Parathyroid adenoma (tissue), 2 donors: Measurements from ENCODE around the gene SLC52A3.

ENCODE experiments used
- H2AFZ ChIP-seq: fragments of 300-600 bp; sonication (generic); one replicate; pipeline ENCODE4 v1.7.0; 2017; ENCODE audit warnings: antibody characterized with exemption, mild to moderate bottlenecking
- H3K27ac ChIP-seq: fragments of 300-600 bp; sonication (generic); one replicate; pipeline ENCODE4 v1.7.0; 2017
- H3K27me3 ChIP-seq: fragments of 300-600 bp; sonication (generic); one replicate; pipeline ENCODE4 v1.7.0; 2017; ENCODE audit warnings: low read length; ENCODE audit not compliant: control insufficient read depth, insufficient read depth
- H3K36me3 ChIP-seq: fragments of 300-600 bp; sonication (generic); one replicate; pipeline ENCODE4 v1.7.0; 2017; ENCODE audit warnings: low read length; ENCODE audit not compliant: control insufficient read depth, insufficient read depth
- H3K4me1 ChIP-seq: fragments of 300-600 bp; sonication (generic); one replicate; pipeline ENCODE4 v1.7.0; 2017; ENCODE audit warnings: control low read depth
- H3K4me2 ChIP-seq: fragments of 300-600 bp; sonication (generic); one replicate; pipeline ENCODE4 v1.7.0; 2017; ENCODE audit warnings: low read length
- H3K4me3 ChIP-seq: fragments of 300-600 bp; sonication (generic); one replicate; pipeline ENCODE4 v1.7.0; 2017; ENCODE audit warnings: low read depth, low read length
- H3K79me2 ChIP-seq: fragments of 300-600 bp; sonication (generic); one replicate; pipeline ENCODE4 v1.7.0; 2017; ENCODE audit warnings: control low read depth
- H3K9ac ChIP-seq: fragments of 300-600 bp; sonication (generic); one replicate; pipeline ENCODE4 v1.7.0; 2017; ENCODE audit warnings: mild to moderate bottlenecking
- H3K9me3 ChIP-seq: fragments of 300-600 bp; sonication (generic); one replicate; pipeline ENCODE4 v1.7.0; 2017; ENCODE audit warnings: low read length; ENCODE audit not compliant: control insufficient read depth
- TF ChIP-seq, protein P1 (sequence below): fragments of 300-600 bp; sonication (generic); IDR thresholded peaks from one replicate; pipeline ENCODE4 v1.7.0; 2017; ENCODE audit warnings: antibody characterized with exemption, mild to moderate bottlenecking
- donor health status: primary hyperparathyroidism.

SLC52A3 gene

GRCh38 chr20:731891-732560, 36.3 kb downstream of the SLC52A3 start:
- peaks cover 12% of the 10 kb centered on the region for H3K4me1 ChIP-seq
- H3K27me3 ChIP-seq, result no peaks in the 10 kb centered on the region
- no peak overlapping the region for H2AFZ ChIP-seq
- no peaks in the 10 kb centered on the region for H3K79me2 ChIP-seq
- no peak overlapping the region for H3K4me2 ChIP-seq
- no peak overlapping the region for H3K4me3 ChIP-seq
- H3K9ac ChIP-seq, result no peak overlapping the region
- no peaks in the 10 kb centered on the region for H3K36me3 ChIP-seq
- TF ChIP-seq, protein P1, sequence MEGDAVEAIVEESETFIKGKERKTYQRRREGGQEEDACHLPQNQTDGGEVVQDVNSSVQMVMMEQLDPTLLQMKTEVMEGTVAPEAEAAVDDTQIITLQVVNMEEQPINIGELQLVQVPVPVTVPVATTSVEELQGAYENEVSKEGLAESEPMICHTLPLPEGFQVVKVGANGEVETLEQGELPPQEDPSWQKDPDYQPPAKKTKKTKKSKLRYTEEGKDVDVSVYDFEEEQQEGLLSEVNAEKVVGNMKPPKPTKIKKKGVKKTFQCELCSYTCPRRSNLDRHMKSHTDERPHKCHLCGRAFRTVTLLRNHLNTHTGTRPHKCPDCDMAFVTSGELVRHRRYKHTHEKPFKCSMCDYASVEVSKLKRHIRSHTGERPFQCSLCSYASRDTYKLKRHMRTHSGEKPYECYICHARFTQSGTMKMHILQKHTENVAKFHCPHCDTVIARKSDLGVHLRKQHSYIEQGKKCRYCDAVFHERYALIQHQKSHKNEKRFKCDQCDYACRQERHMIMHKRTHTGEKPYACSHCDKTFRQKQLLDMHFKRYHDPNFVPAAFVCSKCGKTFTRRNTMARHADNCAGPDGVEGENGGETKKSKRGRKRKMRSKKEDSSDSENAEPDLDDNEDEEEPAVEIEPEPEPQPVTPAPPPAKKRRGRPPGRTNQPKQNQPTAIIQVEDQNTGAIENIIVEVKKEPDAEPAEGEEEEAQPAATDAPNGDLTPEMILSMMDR, result no peak
- no peak overlapping the region for H3K27ac ChIP-seq
- H3K9me3 ChIP-seq, result no peaks in the 10 kb centered on the region

GRCh38 chr20:730005-730404, 38.3 kb downstream of the SLC52A3 start:
- Histone ChIP-seq H3K4me2 (no peak overlapping the region), H3K27me3 (no peaks in the 10 kb centered on the region), H2AFZ (no peak overlapping the region), H3K9me3 (no peaks in the 10 kb centered on the region), H3K9ac (no peak overlapping the region), H3K36me3 (no peaks in the 10 kb centered on the region), H3K4me3 (no peak overlapping the region), H3K4me1 (peaks cover 8% of the 10 kb centered on the region), H3K27ac (no peak overlapping the region), H3K79me2 (no peaks in the 10 kb centered on the region)
- TF ChIP-seq, protein P1, result no peak

DNA sequence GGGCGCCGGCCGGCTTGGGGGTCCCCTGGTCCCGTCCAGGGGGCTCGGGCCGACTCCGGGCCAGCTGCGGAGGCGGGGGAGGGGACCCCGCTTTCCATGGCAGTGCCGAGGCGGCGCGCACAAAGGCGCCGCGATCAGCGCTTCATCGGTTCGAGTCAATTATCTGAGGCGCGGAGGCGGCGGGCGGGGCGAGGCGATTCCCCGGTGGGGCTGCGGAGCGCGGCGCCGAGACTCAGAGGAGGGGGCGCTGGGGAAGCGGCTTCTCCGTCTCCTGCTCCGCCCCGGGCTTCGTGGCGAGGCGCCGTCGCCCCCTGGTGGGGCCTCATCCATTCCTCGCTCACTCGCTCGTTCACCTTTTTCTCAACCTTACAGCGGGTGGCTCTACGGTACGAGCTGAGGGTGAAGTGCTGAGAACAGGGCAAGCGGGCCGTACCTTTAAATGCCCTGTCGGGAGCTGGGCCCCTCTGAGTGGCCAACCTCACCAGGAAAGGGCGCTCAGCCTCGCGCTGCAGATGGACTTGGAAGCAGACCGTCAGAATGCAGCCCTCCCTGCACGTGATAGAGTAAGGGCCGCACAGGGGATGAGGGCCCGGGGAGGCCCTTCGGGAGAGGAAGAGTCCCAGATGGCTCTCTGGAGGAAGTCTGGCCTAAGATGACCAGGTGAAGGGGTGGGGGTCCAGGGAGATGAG, 39.9 kb downstream of the SLC52A3 start:
- Histone ChIP-seq H3K4me2 (peak overlapping the region; percentile 67), H3K27ac (no peak overlapping the region), H3K36me3 (no peaks in the 10 kb centered on the region), H3K4me3 (peak overlapping the region; percentile 23), H3K79me2 (no peaks in the 10 kb centered on the region), H3K9me3 (no peaks in the 10 kb centered on the region), H2AFZ (peak overlapping the region; percentile 95), H3K4me1 (peaks cover 8% of the 10 kb centered on the region), H3K9ac (no peak overlapping the region), H3K27me3 (no peaks in the 10 kb centered on the region)
- TF ChIP-seq, protein P1, result peak; percentile 85

- TF ChIP-seq, protein P1, result no peak
- H3K4me3 ChIP-seq, result no peak overlapping the region
- H3K27me3 ChIP-seq, result no peaks in the 10 kb centered on the region
Observed at GRCh38 chr20:726160-726559, 42.1 kb downstream of the SLC52A3 start.

More at GRCh38 chr20:726160-726559, 42.1 kb downstream of the SLC52A3 start:
- Histone ChIP-seq H3K36me3 (no peaks in the 10 kb centered on the region), H3K9me3 (no peaks in the 10 kb centered on the region), H3K4me2 (no peak overlapping the region), H3K27ac (no peak overlapping the region), H3K4me1 (peaks cover 8% of the 10 kb centered on the region), H3K79me2 (no peaks in the 10 kb centered on the region), H3K9ac (no peak overlapping the region), H2AFZ (no peak overlapping the region)
